Activated CD8-positive, alpha-beta memory T cell treated with anti-CD3 and anti-CD28 coated beads for 36 hours (primary cell): ENCODE results near the gene PPTC7. TPM values are rescaled to one million over a fixed set of nuclear protein-coding genes. Genes with fewer than 3 reads are reported as not detected.
"Not testable (repeated sequence)": the region's sequence is repeated elsewhere in the genome, so short reads cannot be mapped to it uniquely, and the experiment has no call there.

Experiments
- CTCF ChIA-PET: fragments of 350-600 bp; sonication (Branson Sonifier 250); formaldehyde crosslinking; loops from one replicate; lab custom pipeline; 2021; ENCODE audit warnings: antibody characterized with exemption; lab: Charles Lee
- POLR2A ChIA-PET: fragments of 350-600 bp; sonication (Branson Sonifier 250); formaldehyde crosslinking; loops from one replicate; lab custom pipeline; 2021; ENCODE audit warnings: antibody characterized with exemption; lab: Charles Lee
- total RNA-seq, 2 experiments: library from RNA; stranded (reverse); gene quantifications; one replicate each; pipeline ENCODE4 v1.2.3, GENCODE V29; 2021

PPTC7 gene
- total RNA-seq, 2 experiments from 2014 or later: 49.8 to 49.9 TPM

- ChIA-PET POLR2A (no interaction called here), CTCF (interaction anchor here (0.6 kb wide), 1 partner anchor 103 kb away, joined by 3 read pairs; no protein-coding TSS in a partner anchor)
Observed at GRCh38 chr12:110568752-110569151, 14.4 kb downstream of the PPTC7 start.

- ChIA-PET POLR2A (no interaction called here), CTCF (interaction anchor here (0.7 to 1.4 kb wide), 2 partner anchors 12 to 15 kb away, joined by 3 to 5 read pairs; no protein-coding TSS in a partner anchor)
Observed at GRCh38 chr12:110566993-110567392, 16.1 kb downstream of the PPTC7 start.

GRCh38 chr12:110565894-110566871, 16.9 kb downstream of the PPTC7 start:
- POLR2A ChIA-PET: no interaction called here
- CTCF ChIA-PET: interaction anchor here (1.2 kb wide), 1 partner anchor 127 kb away, joined by 3 read pairs; no protein-coding TSS in a partner anchor

GRCh38 chr12:110564471-110564991, 18.6 kb downstream of the PPTC7 start:
- ChIA-PET CTCF (interaction anchor here (1.0 kb wide), 1 partner anchor 86 kb away, joined by 3 read pairs; no protein-coding TSS in a partner anchor), POLR2A (no interaction called here)

- ChIA-PET POLR2A (interaction anchor here (0.7 kb wide), 2 partner anchors 22 to 1562 kb away, joined by 5 to 6 read pairs; no protein-coding TSS in a partner anchor), CTCF (interaction anchor here (0.6 to 1.0 kb wide), 3 partner anchors 13 to 94 kb away, joined by 3 read pairs; no protein-coding TSS in a partner anchor)
Observed at GRCh38 chr12:110563702-110564470, 19.2 kb downstream of the PPTC7 start.

- CTCF ChIA-PET, POLR2A ChIA-PET: not testable (repeated sequence)
Observed at GRCh38 chr12:110562386-110562785, 20.7 kb downstream of the PPTC7 start.

GRCh38 chr12:110561471-110562201, 21.5 kb downstream of the PPTC7 start:
- POLR2A ChIA-PET: no interaction called here
- CTCF ChIA-PET: no interaction called here

- ChIA-PET POLR2A (no interaction called here), CTCF (no interaction called here)
Observed at GRCh38 chr12:110560946-110561345, 22.2 kb downstream of the PPTC7 start.

- ChIA-PET POLR2A (interaction anchor here (0.6 kb wide), 3 partner anchors 16 to 672 kb away, joined by 3 to 4 read pairs (median 4); no protein-coding TSS in a partner anchor), CTCF (interaction anchor here (0.6 to 1.3 kb wide), 3 partner anchors 19 to 92 kb away, joined by 3 to 6 read pairs (median 3); partner anchors contain the start of gene GPN3)
Observed at GRCh38 chr12:110560048-110560447, 23.1 kb downstream of the PPTC7 start.

- CTCF ChIA-PET: interaction anchor here (1.0 kb wide), 1 partner anchor 91 kb away, joined by 3 read pairs; the partner anchor contains the start of gene GPN3
- POLR2A ChIA-PET: not testable (repeated sequence)
Observed at GRCh38 chr12:110558945-110559344, 24.2 kb downstream of the PPTC7 start.

GRCh38 chr12:110557300-110557699, 25.8 kb downstream of the PPTC7 start:
- CTCF ChIA-PET: no interaction called here
- POLR2A ChIA-PET: no interaction called here

GRCh38 chr12:110556705-110557104, 26.4 kb downstream of the PPTC7 start:
- POLR2A ChIA-PET: no interaction called here
- CTCF ChIA-PET: interaction anchor here (0.7 kb wide), 1 partner anchor 18 kb away, joined by 3 read pairs; no protein-coding TSS in a partner anchor

GRCh38 chr12:110555577-110556406, 27.3 kb downstream of the PPTC7 start:
- ChIA-PET POLR2A (interaction anchor here (0.5 kb wide), 1 partner anchor 109 kb away, joined by 4 read pairs; no protein-coding TSS in a partner anchor), CTCF (interaction anchor here (0.7 to 4.5 kb wide), 2 partner anchors 18 to 46 kb away, joined by 3 to 29 read pairs; no protein-coding TSS in a partner anchor)

- POLR2A ChIA-PET: no interaction called here
- CTCF ChIA-PET: interaction anchor here (4.5 kb wide), 1 partner anchor 47 kb away, joined by 29 read pairs; no protein-coding TSS in a partner anchor
Observed at GRCh38 chr12:110554184-110554583, 28.9 kb downstream of the PPTC7 start.

- ChIA-PET POLR2A (no interaction called here), CTCF (interaction anchor here (1.1 to 4.5 kb wide), 4 partner anchors 16 to 65 kb away, joined by 3 to 29 read pairs (median 4); no protein-coding TSS in a partner anchor)
Observed at GRCh38 chr12:110550981-110551380, 32.1 kb downstream of the PPTC7 start.

- POLR2A ChIA-PET: no interaction called here
- CTCF ChIA-PET: interaction anchor here (0.6 to 0.7 kb wide), 2 partner anchors 71 to 84 kb away, joined by 3 to 5 read pairs; no protein-coding TSS in a partner anchor
Observed at GRCh38 chr12:110549716-110550115, 33.4 kb downstream of the PPTC7 start.

- ChIA-PET CTCF (interaction anchor here (0.7 to 1.1 kb wide), 3 partner anchors 52 to 118 kb away, joined by 3 to 4 read pairs (median 3); no protein-coding TSS in a partner anchor), POLR2A (no interaction called here)
Observed at GRCh38 chr12:110548678-110549077, 34.4 kb downstream of the PPTC7 start.
